Stomach (tissue), 9 donors: Measurements from ENCODE around the gene DARS2. TPM values are rescaled to one million over a fixed set of nuclear protein-coding genes. Genes with fewer than 3 reads are reported as not detected.
"Not testable (repeated sequence)": the region's sequence is repeated elsewhere in the genome, so short reads cannot be mapped to it uniquely, and the experiment has no call there.

Experiments used
- DNase-seq, 2 donors: peaks; one replicate each; pipeline versions ENCODE4 v3.0.0 to v3.0.0-alpha.2; 2013 to 2019
- H3K27ac ChIP-seq, 5 donors: fragments of 200-600 bp in 4 of 5; sonication (generic) in 4 of 5; one replicate each; pipeline ENCODE4 v1.5.1; 2013 to 2019; ENCODE audit warnings: mild to moderate bottlenecking in 1 of 5, moderate library complexity in 1 of 5
- H3K27me3 ChIP-seq, 3 donors: fragments of 200-600 bp; sonication (generic); one replicate each; pipeline ENCODE4 v1.5.1; 2017 to 2019; ENCODE audit warnings: mixed run types in 1 of 3
- H3K36me3 ChIP-seq, 4 donors: fragments of 200-600 bp; sonication (generic); 1 replicate in 3 of 4; 2 replicates in 1 of 4; pipeline ENCODE4 v1.5.1; 2016 to 2019
- H3K4me1 ChIP-seq, 4 donors: fragments of 200-600 bp; sonication (generic); one replicate each; pipeline ENCODE4 v1.5.1; 2016 to 2019
- H3K4me3 ChIP-seq, 4 donors: fragments of 200-600 bp; sonication (generic) in 3 of 4; one replicate each; pipeline ENCODE4 v1.5.1; 2016 to 2019; ENCODE audit warnings: mild to moderate bottlenecking in 1 of 4
- H3K9me3 ChIP-seq, 4 donors: fragments of 200-600 bp; sonication (generic); one replicate each; pipeline ENCODE4 v1.5.1; 2016 to 2019
- CTCF ChIP-seq, 7 experiments: fragments of 450-650 bp in 4 of 7; fragments of 200-600 bp in 3 of 7; sonication (generic) in 3 of 7; IDR thresholded peaks; one replicate each; pipeline ENCODE4 v1.5.1; 2016 to 2019; ENCODE audit warnings: antibody characterized with exemption in 7 of 7, control low read depth in 2 of 7, mild to moderate bottlenecking in 1 of 7
- EP300 ChIP-seq: sonication (generic); formaldehyde crosslinking; IDR thresholded peaks from one replicate; pipeline ENCODE4 v1.6.1; 2017; ENCODE audit warnings: antibody characterized with exemption
- POLR2A ChIP-seq, 4 donors: fragments of 450-650 bp; IDR thresholded peaks; one replicate each; pipeline ENCODE4 v1.6.1; 2016; ENCODE audit warnings: antibody characterized with exemption in 4 of 4, control low read depth in 2 of 4, mild to moderate bottlenecking in 1 of 4, moderate library complexity in 1 of 4
- POLR2AphosphoS5 ChIP-seq, 3 donors: sonication (generic); formaldehyde crosslinking; IDR thresholded peaks; one replicate each; pipeline ENCODE4 v1.6.1; 2016; ENCODE audit warnings: antibody characterized with exemption in 3 of 3
- WGBS, 5 donors: extraction: QIAGEN DNeasy Blood & Tissue Kit in 3 of 5; methylation state at CpG; one replicate each; pipeline versions ENCODE4 v1.1.5 to v1.1.7; 2013 to 2018; 5-methylcytosine and 5-hydroxymethylcytosine counted together
- intact Hi-C: fragments of 100-400 bp; cut with DNase I; formaldehyde crosslinking; loops from one replicate; pipeline ENCODE4 v1.15.1; 2023; ENCODE audit warnings: low total_unique reads
- polyA plus RNA-seq, 3 donors: library from polyadenylated mRNA; stranded (reverse); fragments of 200-250 nt; gene quantifications; one replicate each; pipeline ENCODE4 v1.2.3, GENCODE V29; 2013
- total RNA-seq, 5 donors: library from RNA; depleted of rRNA; stranded (reverse); fragments of >200 nt; gene quantifications; one replicate each; pipeline versions ENCODE4 v1.1.0 to v1.2.3, GENCODE V29; 2014 to 2016
- donor health status: healthy with polysubstance abuse.
- donor health status: Bipolar disorder and iron deficiency.
- donor health status: healthy.

Gene DARS2
- total and polyA plus RNA-seq, 8 donors: 3.1 to 36.8 (median 10.8) TPM

DNA sequence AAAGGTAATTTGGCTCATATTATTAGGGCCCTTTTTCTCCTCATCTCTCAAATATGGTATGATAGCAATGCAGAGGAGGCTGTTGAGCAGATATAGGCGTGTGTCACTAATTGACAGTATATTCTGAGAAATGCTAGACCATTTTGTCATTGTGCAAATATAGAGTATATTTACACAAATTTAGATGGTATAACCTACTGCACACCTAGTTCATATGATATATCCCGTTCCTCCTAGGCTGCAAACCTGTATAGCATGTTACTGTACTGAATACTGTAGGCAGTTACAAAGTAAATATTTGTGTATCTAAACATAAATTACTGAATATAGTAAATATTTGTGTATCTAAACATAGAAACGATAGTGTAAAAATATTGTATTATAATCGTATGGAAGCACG lies 52.3 kb downstream of the DARS2 start:
- no peak for DNase-seq
- no peaks in the 10 kb centered on the region for H3K27me3 ChIP-seq
- peaks cover 0 to 8% (median 2%) of the 10 kb centered on the region in 4 donors for H3K4me1 ChIP-seq
- no peaks in the 10 kb centered on the region for H3K9me3 ChIP-seq
- intact Hi-C loops: no loop called here
- H3K27ac ChIP-seq: no peak overlapping the region
- H3K4me3 ChIP-seq: no peak overlapping the region
- TF ChIP-seq POLR2A (IDR thresholded peaks at IDR 0.05) (no peak), EP300 (no peak), CTCF (IDR thresholded peaks at IDR 0.05) (no peak), POLR2AphosphoS5 (IDR thresholded peaks at IDR 0.05) (no peak)
- 74 to 81% (median 78%) methylated on average over 5 of the region's 5 CpGs for WGBS, 5 donors
- peaks cover 0 to 65% (median 59%) of the 10 kb centered on the region in 4 donors for H3K36me3 ChIP-seq

DNA sequence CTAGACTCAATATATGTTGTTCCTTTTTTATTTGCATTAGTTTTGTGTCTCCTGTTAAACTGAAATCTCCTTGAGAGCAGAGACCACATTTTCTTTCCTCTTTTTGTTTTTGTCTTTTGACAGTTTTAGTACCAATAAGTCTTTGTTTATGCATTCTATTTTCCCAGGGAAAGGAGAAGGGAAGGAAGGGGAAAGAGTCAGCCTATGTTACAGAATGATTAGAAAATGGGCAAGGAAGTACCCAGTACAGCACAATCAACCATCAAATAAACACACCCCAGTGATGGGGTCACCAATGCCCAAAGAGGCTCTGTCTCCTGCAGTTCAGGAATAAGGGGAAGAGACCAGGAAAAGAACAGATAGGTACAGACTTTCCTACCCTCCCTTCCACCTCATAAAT lies 53.8 kb downstream of the DARS2 start:
- no peak for DNase-seq
- Histone ChIP-seq H3K9me3 (no peaks in the 10 kb centered on the region), H3K27me3 (no peaks in the 10 kb centered on the region), H3K36me3 (peaks cover 0 to 63% (median 57%) of the 10 kb centered on the region in 4 donors), H3K4me1 (no peaks in the 10 kb centered on the region), H3K27ac (no peak overlapping the region), H3K4me3 (no peak overlapping the region)
- intact Hi-C loops: no loop called here
- TF ChIP-seq CTCF (IDR thresholded peaks at IDR 0.05) (no peak), POLR2AphosphoS5 (IDR thresholded peaks at IDR 0.05) (no peak), EP300 (no peak), POLR2A (IDR thresholded peaks at IDR 0.05) (no peak)

GRCh38 chr1:173881117-173881516 lies 56.6 kb downstream of the DARS2 start:
- WGBS, 5 donors: 78 to 91% (median 89%) methylated on average over 4 of the region's 4 CpGs
- H3K27me3 ChIP-seq, intact Hi-C loops, H3K4me3 ChIP-seq, DNase-seq, H3K27ac ChIP-seq, H3K9me3 ChIP-seq, H3K4me1 ChIP-seq: not testable (repeated sequence)
- peaks cover 7 to 49% (median 43%) of the 10 kb centered on the region in 4 donors for H3K36me3 ChIP-seq

- Histone ChIP-seq H3K27me3 (no peaks in the 10 kb centered on the region), H3K4me3 (no peak overlapping the region), H3K9me3 (no peaks in the 10 kb centered on the region), H3K4me1 (peaks cover 0 to 11% (median 3%) of the 10 kb centered on the region in 4 donors), H3K27ac (no peak overlapping the region), H3K36me3 (peaks cover 10 to 33% (median 25%) of the 10 kb centered on the region in 4 donors)
- 90 to 95% (median 95%) methylated on average over 5 of the region's 5 CpGs for WGBS, 5 donors
- no peak for DNase-seq
- TF ChIP-seq POLR2A (IDR thresholded peaks at IDR 0.05): no peak
- no peak for TF ChIP-seq EP300
- TF ChIP-seq POLR2AphosphoS5 (IDR thresholded peaks at IDR 0.05): no peak
- no peak for TF ChIP-seq CTCF (IDR thresholded peaks at IDR 0.05)
- intact Hi-C loops: no loop called here
Observed at GRCh38 chr1:173884701-173885100, 60.2 kb downstream of the DARS2 start.

GRCh38 chr1:173886746-173887611 lies 62.5 kb downstream of the DARS2 start:
- Histone ChIP-seq H3K4me1 (peaks cover 0 to 11% (median 3%) of the 10 kb centered on the region in 4 donors), H3K27ac (no peak overlapping the region), H3K4me3 (no peak overlapping the region), H3K27me3 (no peaks in the 10 kb centered on the region), H3K9me3 (no peaks in the 10 kb centered on the region), H3K36me3 (peaks cover 10 to 30% (median 20%) of the 10 kb centered on the region in 4 donors)
- no peak for TF ChIP-seq POLR2A (IDR thresholded peaks at IDR 0.05)
- no peak for TF ChIP-seq POLR2AphosphoS5 (IDR thresholded peaks at IDR 0.05)
- TF ChIP-seq EP300: no peak
- no peak for TF ChIP-seq CTCF (IDR thresholded peaks at IDR 0.05)
- DNase-seq: no peak
- 69 to 74% (median 73%) methylated on average over 4 of the region's 4 CpGs for WGBS, 5 donors
- intact Hi-C loops: no loop called here
